Urinary bladder (tissue), 4 donors: ENCODE results near the gene RAB10. TPM values are rescaled to one million over a fixed set of nuclear protein-coding genes. Genes with fewer than 3 reads are reported as not detected.
A peak's percentile ranks its signal among the peaks of the same experiment; 100 is the strongest.
"Not testable (repeated sequence)": the region's sequence is repeated elsewhere in the genome, so short reads cannot be mapped to it uniquely, and the experiment has no call there.

Experiments used
- DNase-seq: peaks from one replicate; pipeline ENCODE4 v3.0.0-alpha.2; 2015; ENCODE audit errors: extremely low spot score
- H3K27ac ChIP-seq: one replicate; pipeline ENCODE4 v1.5.1; 2013; ENCODE audit warnings: low read depth, mild to moderate bottlenecking, moderate library complexity
- H3K36me3 ChIP-seq: one replicate; pipeline ENCODE4 v1.6.1; 2013; ENCODE audit warnings: mild to moderate bottlenecking, moderate library complexity; ENCODE audit not compliant: insufficient read depth
- H3K4me1 ChIP-seq: one replicate; pipeline ENCODE4 v1.6.1; 2013; ENCODE audit warnings: mild to moderate bottlenecking, moderate library complexity; ENCODE audit not compliant: insufficient read depth
- H3K4me3 ChIP-seq: one replicate; pipeline ENCODE4 v1.5.1; 2013; ENCODE audit warnings: low read depth, low read length
- WGBS: extraction: QIAGEN DNeasy Blood & Tissue Kit; methylation state at CpG from one replicate; pipeline ENCODE4 v1.1.7; 2013; 5-methylcytosine and 5-hydroxymethylcytosine counted together
- polyA plus RNA-seq: library from polyadenylated mRNA; stranded (reverse); fragments of 200-250 nt; gene quantifications from one replicate; pipeline ENCODE4 v1.2.3, GENCODE V29; 2013
- total RNA-seq: library from RNA; depleted of rRNA; stranded (reverse); fragments of >200 nt; gene quantifications from one replicate; pipeline ENCODE4 v1.2.3, GENCODE V29; 2014
- donor health status: healthy with polysubstance abuse.
- donor health status: healthy.

Gene RAB10
- total and polyA plus RNA-seq, 2 donors = 80.0 to 106 TPM

DNA sequence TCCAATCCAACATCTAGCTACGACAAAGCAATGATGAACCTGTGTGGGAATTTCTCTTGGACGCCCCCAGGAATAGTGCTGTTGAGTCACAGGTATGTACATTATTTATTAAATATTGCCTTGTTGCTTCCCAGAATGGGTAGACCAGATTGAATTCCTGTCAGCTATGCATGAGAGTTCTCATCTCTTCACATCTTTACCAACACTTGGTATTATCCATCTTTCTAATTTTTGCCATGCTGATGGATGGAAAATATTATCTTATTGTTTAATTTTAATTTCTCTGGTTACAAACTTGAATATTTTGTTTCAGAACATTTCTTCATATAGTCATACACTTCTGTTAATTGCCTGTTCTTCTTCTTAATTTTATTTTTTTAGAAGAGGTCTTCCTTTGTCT is 9.6 kb upstream of the RAB10 start:
- no peak overlapping the region for H3K4me3 ChIP-seq
- H3K4me1 ChIP-seq = no peaks in the 10 kb centered on the region
- no peak overlapping the region for H3K27ac ChIP-seq
- WGBS = 97% methylated on average over 2 of the region's 2 CpGs
- no peak for DNase-seq
- H3K36me3 ChIP-seq = no peaks in the 10 kb centered on the region

DNA sequence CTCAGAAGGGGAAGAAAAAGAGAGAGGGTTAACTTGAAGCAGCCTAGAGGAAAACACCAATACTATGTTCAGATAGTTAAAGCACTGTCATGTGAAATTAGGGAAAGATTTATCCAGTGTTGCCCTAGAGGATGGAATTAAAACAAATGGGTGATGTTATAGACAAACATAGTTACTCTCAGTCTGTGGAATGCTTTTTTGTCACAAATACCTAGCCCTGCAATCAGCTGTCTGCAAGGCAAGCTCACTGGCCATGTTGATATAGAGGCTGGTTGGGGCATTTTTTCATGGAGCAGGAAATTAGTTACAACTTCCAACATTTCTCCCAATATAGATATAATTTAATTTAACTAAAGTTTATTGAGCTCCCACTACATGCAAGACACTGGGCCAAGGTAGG is 8.4 kb upstream of the RAB10 start:
- Histone ChIP-seq H3K4me3 (no peak overlapping the region), H3K4me1 (no peaks in the 10 kb centered on the region), H3K27ac (no peak overlapping the region), H3K36me3 (no peaks in the 10 kb centered on the region)
- no peak for DNase-seq

DNA sequence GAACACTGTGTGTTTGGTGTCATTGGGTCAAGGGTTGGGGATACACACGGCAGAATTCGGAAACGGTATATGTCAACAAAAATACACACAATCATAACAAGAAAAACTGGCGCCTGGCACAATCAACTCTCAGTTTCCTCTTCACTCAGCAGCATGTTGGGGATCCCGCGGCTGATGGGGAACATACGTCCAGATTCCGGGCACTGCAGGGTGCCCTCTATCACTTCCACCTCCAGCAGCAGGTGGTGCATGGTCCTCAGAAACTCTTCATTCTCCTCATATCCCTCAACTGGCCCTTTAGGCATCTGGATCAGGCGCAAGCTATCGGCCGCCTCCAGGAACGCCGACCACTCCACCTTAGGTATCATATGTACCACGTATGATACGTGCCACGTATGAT is 5.8 kb upstream of the RAB10 start:
- H3K27ac ChIP-seq, H3K4me1 ChIP-seq, H3K36me3 ChIP-seq, H3K4me3 ChIP-seq, DNase-seq: not testable (repeated sequence)
- 95% methylated on average over 16 of the region's 16 CpGs for WGBS

DNA sequence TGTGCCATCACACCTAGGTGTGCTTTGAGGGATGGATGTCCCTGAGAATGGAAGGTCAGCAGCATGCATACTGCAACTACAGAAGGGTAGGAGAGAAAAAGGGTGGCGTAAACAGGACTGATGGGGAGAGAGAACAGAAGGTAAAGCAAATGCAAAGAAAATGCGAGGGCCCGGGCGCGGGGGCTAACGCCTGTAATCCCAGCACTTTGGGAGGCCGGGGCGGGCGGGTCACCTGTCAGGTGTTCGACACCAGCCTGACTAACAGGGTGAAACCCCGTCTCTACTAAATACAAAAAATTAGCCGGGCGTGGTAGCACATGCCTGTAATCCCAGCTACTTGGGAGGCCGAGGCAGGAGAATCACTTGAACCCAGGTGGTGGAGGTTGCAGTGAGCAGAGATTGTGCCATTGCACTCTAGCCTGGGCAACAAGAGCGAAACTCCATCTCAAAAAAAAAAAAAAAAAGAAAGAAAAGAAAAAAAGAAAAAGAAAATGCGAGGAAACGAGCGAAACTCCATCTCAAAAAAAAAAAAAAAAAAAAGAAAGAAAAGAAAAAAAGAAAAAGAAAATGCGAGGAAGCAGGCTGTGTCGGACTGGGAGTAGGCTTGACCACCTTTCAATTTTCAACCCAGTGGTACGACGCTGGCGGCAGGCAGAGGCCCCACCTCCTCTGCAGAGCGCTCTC is 1.2 kb upstream of the RAB10 start:
- 30% methylated on average over 24 of the region's 24 CpGs for WGBS
- not testable (repeated sequence) for H3K4me1 ChIP-seq, DNase-seq, H3K36me3 ChIP-seq
- peak overlapping the region; percentile 95 for H3K27ac ChIP-seq
- H3K4me3 ChIP-seq = peak overlapping the region; percentile 57

DNA sequence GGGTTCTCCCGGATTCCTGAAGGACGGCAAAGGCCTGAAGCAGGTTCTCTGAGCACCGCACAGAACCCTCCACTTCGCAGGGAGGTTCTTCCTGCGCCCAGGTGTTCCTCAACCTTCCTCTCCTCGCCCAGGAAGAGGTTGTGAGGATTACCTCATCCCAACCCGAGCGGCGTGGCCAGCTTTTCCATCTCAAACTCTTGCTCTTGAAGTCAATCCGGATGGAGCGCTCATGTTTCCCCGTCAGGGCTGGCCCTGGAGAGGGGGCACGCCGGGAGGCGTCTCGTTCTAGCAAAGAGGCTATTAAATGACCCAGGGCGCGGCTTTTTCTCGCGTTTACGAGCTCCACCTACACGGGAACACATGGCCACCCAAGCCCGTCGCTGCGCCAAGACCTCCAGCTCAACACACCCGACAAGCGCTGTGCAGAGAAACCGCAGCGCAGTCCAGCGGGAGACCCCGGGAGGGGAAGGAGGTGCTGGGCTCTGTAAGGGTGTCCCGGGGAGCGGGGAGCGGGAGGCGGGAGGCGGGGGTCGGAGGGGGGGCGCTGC is 540 bp upstream of the RAB10 start:
- peak; percentile 79 for DNase-seq
- peak overlapping the region; percentile 57 for H3K4me3 ChIP-seq
- WGBS = under 1% methylated on average over 38 of the region's 38 CpGs
- peaks cover 2% of the 10 kb centered on the region for H3K4me1 ChIP-seq
- peak overlapping the region; percentile 95 for H3K27ac ChIP-seq
- H3K36me3 ChIP-seq = no peaks in the 10 kb centered on the region

DNA sequence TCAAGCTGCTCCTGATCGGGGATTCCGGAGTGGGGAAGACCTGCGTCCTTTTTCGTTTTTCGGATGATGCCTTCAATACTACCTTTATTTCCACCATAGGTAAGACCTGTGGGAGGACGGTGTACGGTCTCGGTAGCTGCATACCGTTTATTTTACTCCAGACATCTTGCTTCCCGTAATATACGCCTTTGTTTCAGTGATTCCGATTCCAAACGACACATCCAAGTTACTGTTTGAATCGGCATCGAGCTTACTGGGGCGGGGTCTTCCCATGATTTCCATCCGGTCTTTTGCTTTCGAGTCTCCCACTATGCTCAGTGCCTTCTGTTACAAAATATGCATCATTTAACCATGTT is 731 bp downstream of the RAB10 start:
- peaks cover 2% of the 10 kb centered on the region for H3K4me1 ChIP-seq
- H3K36me3 ChIP-seq = no peaks in the 10 kb centered on the region
- peak overlapping the region; percentile 71 for H3K4me3 ChIP-seq
- no peak for DNase-seq
- peak overlapping the region; percentile 96 for H3K27ac ChIP-seq
- under 1% methylated on average over 18 of the region's 18 CpGs for WGBS

DNA sequence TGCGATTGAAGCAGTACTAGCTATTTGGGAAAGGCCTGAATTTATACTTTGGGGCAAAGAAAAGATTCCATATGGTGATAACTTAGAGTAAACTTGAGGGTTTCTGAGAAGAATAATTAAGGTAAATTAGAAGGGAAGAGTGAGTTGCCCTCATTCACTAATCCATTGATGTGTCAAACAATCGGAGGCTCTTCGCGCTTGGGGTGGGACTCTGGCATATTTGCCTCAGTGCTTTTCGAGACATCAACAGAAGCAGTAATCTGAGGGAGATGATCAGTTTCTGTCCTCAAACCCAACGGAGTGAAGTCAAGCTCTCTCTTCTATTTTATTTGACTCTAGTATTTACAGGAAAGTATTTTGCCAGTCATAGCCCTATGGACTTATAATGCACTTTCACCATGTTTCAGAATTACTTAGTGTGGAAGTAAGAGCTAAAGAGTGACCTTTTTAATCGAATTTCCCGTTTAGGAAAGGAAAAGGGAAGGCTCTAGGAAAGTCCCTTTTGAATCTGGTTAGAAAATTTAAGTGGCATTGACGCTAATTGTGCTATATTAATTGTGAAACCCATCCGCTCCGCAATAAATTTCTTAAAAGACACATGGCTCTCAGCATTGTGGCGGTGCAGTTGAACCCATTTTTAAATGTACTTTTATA is 1.3 kb downstream of the RAB10 start:
- DNase-seq = no peak
- no peaks in the 10 kb centered on the region for H3K36me3 ChIP-seq
- no peak overlapping the region for H3K27ac ChIP-seq
- peaks cover 2% of the 10 kb centered on the region for H3K4me1 ChIP-seq
- peak overlapping the region; percentile 71 for H3K4me3 ChIP-seq
- WGBS = 4% methylated on average over 12 of the region's 12 CpGs

DNA sequence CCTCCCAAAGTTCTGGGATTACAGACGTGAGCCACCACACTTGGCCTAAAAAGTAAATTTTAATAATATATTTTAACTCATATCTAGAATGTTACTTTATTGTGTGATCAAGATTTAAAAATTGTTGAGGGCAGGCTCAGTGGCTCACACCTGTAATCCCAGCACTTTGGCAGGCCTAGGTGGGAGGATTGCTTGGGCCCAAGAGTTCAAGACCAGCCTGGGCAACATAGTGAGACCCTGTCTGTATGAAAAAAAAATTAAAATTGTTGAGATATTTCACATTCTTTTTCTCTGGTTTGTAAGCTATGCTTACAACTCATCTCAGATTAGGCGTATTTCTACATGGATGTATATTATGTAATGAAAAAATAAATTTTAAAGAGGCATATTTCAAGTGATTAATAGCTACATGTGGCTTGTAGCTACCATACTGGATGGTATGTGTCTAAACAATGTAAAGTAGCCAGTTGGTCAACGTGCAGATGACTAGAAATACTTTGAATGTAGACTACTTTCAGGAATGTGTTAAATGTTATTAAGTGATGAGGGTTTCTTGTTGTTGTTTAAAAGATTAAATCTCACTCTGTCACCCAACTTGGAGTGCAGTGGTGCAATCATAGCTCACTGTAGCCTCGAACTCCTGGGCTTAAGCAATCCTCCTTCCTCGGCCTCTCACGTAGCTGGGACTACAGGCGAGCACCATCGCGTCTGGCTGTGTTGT is 5.9 kb downstream of the RAB10 start:
- DNase-seq = no peak
- Histone ChIP-seq H3K27ac (no peak overlapping the region), H3K36me3 (no peaks in the 10 kb centered on the region), H3K4me3 (no peak overlapping the region), H3K4me1 (peaks cover 2% of the 10 kb centered on the region)
- 82% methylated on average over 9 of the region's 9 CpGs for WGBS

DNA sequence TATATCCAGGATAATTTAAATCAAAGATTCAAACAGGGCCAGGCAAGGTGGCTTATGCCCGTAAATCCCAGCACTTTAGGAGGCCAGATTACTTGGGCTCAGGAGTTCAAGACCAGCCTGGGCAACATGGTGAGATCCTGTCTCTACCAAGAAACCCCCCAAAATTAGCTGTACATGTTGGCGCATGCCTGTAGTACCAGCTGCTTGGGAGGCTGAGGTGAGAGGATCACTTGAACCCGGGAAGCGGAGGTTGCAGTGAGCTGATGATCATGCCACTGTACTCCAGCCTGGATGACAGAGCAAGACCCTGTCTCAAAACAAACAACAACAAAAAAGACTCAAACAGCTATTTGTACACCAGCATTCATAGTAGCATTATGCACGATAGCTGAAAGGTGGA is 9.2 kb downstream of the RAB10 start:
- Histone ChIP-seq H3K4me1 (no peaks in the 10 kb centered on the region), H3K36me3 (no peaks in the 10 kb centered on the region), H3K4me3 (no peak overlapping the region), H3K27ac (no peak overlapping the region)
- no peak for DNase-seq
- 95% methylated on average over 5 of the region's 5 CpGs for WGBS

DNA sequence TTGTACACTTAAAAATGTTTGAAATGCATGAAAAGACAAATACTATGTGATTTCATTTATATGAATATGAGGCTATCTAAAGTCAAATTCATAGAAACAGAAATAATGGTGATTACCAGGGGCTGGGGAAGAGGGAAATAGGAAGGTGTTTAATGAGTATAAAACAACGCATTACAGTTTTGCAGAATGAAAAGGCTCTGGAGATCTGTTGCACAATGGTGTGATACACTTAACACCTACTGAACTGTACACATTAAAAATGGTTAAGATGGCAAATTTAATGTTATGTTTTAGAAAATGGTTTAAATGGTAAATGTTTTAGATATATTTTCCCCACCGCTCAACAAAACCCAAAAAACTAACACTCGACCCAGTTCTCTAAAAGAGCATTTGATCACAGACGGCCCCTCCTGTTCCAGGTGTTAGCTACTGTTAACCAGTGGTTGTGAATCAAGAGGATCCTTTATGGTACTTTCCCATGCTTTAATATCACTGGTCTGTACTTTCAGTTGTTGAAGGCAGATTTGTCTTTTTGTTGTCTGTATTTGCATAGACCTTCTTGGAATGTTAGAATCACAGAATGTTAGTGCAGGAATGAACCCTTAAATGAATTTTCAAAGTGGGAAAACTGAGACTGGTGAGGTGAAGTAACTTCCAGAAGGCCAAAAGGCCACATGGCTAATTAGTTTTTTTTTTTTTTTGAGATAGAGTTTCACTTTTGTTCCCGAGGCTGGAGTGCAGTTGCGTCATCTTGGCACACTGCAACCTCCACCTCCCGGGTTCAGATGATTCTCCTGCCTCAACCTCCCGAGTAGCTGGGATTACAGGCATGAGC is 10.2 kb downstream of the RAB10 start:
- DNase-seq = no peak
- 64% methylated on average over 8 of the region's 8 CpGs for WGBS
- Histone ChIP-seq H3K27ac (no peak overlapping the region), H3K36me3 (no peaks in the 10 kb centered on the region), H3K4me3 (no peak overlapping the region), H3K4me1 (no peaks in the 10 kb centered on the region)

DNA sequence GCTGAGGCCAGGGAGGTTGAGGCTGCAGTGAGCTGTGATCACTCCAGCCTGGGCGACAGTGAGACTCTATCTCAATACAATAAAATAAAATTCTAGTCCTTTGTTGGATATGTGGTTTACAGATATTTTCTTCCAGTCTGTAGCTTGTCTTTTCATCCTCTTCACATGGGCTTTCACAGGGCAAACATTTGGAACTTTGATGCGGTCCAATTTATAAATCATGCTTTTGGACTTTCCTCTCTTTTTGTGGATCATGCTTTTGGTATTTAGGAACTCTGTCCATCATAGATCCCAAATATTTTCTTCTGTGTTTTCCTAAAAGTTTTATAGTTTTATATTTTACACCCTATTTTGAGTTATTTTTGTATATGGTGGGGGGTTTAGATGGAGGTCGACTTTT is 14.9 kb downstream of the RAB10 start:
- no peak for DNase-seq
- H3K27ac ChIP-seq = no peak overlapping the region
- no peaks in the 10 kb centered on the region for H3K4me1 ChIP-seq
- WGBS = 83% methylated on average over 3 of the region's 3 CpGs
- no peak overlapping the region for H3K4me3 ChIP-seq
- H3K36me3 ChIP-seq = no peaks in the 10 kb centered on the region

DNA sequence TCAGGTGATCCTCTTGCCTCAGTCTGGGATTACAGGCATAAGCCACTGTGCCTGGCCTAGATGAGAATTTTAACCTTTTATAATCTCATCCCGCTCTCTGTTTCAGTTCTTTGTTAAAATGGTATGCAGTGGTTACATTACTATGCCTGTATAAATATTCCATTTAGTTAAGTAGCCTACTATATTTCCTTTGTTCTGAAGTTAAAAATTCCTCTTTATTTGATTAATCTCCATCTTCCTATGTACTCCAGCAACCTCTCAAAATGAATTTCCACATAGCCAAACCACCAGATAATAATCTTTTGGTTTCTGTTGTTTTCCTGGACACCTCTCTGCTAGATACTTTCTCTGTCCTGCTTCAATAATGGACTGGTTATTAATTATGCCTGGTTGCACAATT is 15.8 kb downstream of the RAB10 start:
- Histone ChIP-seq H3K36me3 (no peaks in the 10 kb centered on the region), H3K4me3 (no peak overlapping the region), H3K4me1 (no peaks in the 10 kb centered on the region), H3K27ac (no peak overlapping the region)
- WGBS = 95% methylated on average over 1 of the region's 1 CpG
- no peak for DNase-seq

DNA sequence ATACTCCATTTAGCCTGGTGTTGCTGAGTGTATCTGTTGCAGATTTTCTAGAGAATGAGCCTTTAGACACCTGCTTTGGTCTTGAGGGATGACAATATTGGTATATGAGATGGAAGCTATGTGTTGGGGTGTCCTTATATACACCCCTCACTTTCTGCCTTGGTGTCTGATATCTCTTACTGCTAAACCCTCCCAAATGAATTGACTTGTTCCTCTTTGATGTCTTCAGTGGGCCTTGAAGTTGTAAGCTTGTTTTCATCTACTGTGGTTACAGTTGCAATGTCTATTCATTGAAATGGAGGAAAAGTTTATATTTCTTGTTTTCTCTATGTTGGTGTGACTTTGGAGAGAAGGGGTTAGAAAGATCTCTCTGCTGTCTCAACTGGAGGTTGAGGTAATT is 18.9 kb downstream of the RAB10 start:
- Histone ChIP-seq H3K36me3 (no peaks in the 10 kb centered on the region), H3K4me1 (peaks cover 2% of the 10 kb centered on the region)

More for the DNA sequence above, 18.9 kb downstream of the RAB10 start:
- no peak overlapping the region for H3K4me3 ChIP-seq
- no peak overlapping the region for H3K27ac ChIP-seq
- DNase-seq = no peak
